HEK293 (cell line): Measurements from ENCODE around the gene DHRS12.

Experiments
- CTCF ChIA-PET: fragments of 350-600 bp; formaldehyde crosslinking; extraction: SDS; loops from one replicate; lab custom pipeline; 2021; ENCODE audit warnings: antibody characterized with exemption; lab: Yijun Ruan, JAX
- POLR2A ChIA-PET: fragments of 300-600 bp; formaldehyde crosslinking; extraction: SDS; loops from one replicate; lab custom pipeline; 2020; ENCODE audit warnings: antibody characterized with exemption, inconsistent platforms; lab: Yijun Ruan, JAX
- H3K27ac ChIP-seq: fragments of 200-500 bp; sonication (Bioruptor generic); 2 replicates; pipeline ENCODE4 v1.5.1; 2014; ENCODE audit warnings: low read depth, low read length, control low read depth, inconsistent platforms; ENCODE audit errors: extremely low read depth
- H3K36me3 ChIP-seq, 2 experiments: fragments of 200-500 bp in 1 of 2; sonication (Bioruptor generic) in 1 of 2; 1 replicate in 1 of 2; 2 replicates in 1 of 2; pipeline ENCODE4 v1.5.1; 2014 to 2017; ENCODE audit warnings: inconsistent platforms in 2 of 2, low read length in 2 of 2; ENCODE audit not compliant: control insufficient read depth in 2 of 2, insufficient read depth in 1 of 2
- H3K4me1 ChIP-seq: fragments of 200-500 bp; sonication (Bioruptor generic); 2 replicates; pipeline ENCODE4 v1.5.1; 2014; ENCODE audit warnings: mild to moderate bottlenecking, low read length, inconsistent platforms; ENCODE audit not compliant: control insufficient read depth, insufficient read depth
- H3K4me3 ChIP-seq: 2 replicates; pipeline ENCODE4 v1.5.1; 2011; ENCODE audit warnings: low read depth, mild to moderate bottlenecking, control low read depth, low read length, moderate library complexity
- H3K9me3 ChIP-seq: fragments of 200-500 bp; sonication (Bioruptor generic); 2 replicates; pipeline ENCODE4 v1.5.1; 2014; ENCODE audit warnings: low read depth, low read length, inconsistent platforms; ENCODE audit not compliant: control insufficient read depth, insufficient read depth
- GLIS1 ChIP-seq: fragments of 450-650 bp; formaldehyde crosslinking; IDR thresholded peaks from 2 replicates; pipeline ENCODE4 v1.5.1; 2016; ENCODE audit warnings: missing biosample characterization, missing genetic modification characterization
- GLIS2 ChIP-seq: fragments of 450-650 bp; formaldehyde crosslinking; IDR thresholded peaks from 2 replicates; pipeline ENCODE4 v1.5.1; 2016; ENCODE audit warnings: missing biosample characterization, missing genetic modification characterization
- HOXC10 ChIP-seq: sonication (generic); formaldehyde crosslinking; IDR thresholded peaks from 2 replicates; pipeline ENCODE4 v1.8.1; 2023; ENCODE audit warnings: mild to moderate bottlenecking, missing genetic modification reagents
- KLF7 ChIP-seq: fragments of 450-650 bp; formaldehyde crosslinking; IDR thresholded peaks from 2 replicates; pipeline ENCODE4 v1.5.1; 2016; ENCODE audit warnings: missing biosample characterization, missing genetic modification characterization, borderline replicate concordance
- YY1 ChIP-seq: fragments of 450-650 bp; formaldehyde crosslinking; IDR thresholded peaks from 2 replicates; pipeline ENCODE4 v1.5.1; 2018; ENCODE audit warnings: missing biosample characterization, missing genetic modification characterization
- ZIC2 ChIP-seq: fragments of 450-650 bp; formaldehyde crosslinking; IDR thresholded peaks from 2 replicates; pipeline ENCODE4 v1.5.1; 2016; ENCODE audit warnings: missing biosample characterization, missing genetic modification characterization
- ZNF10 ChIP-seq: fragments of 450-650 bp; formaldehyde crosslinking; IDR thresholded peaks from 2 replicates; pipeline ENCODE4 v1.5.1; 2017; ENCODE audit warnings: missing biosample characterization, missing genetic modification characterization
- ZNF132 ChIP-seq: fragments of 450-650 bp; formaldehyde crosslinking; IDR thresholded peaks from 2 replicates; pipeline ENCODE4 v1.5.1; 2017; ENCODE audit warnings: missing biosample characterization, missing genetic modification characterization, borderline replicate concordance
- ZNF23 ChIP-seq: fragments of 450-650 bp; formaldehyde crosslinking; IDR thresholded peaks from 2 replicates; pipeline ENCODE4 v1.5.1; 2016; ENCODE audit warnings: missing biosample characterization, missing genetic modification characterization, borderline replicate concordance
- ZNF26 ChIP-seq: fragments of 450-650 bp; formaldehyde crosslinking; IDR thresholded peaks from 2 replicates; pipeline ENCODE4 v1.5.1; 2016; ENCODE audit warnings: missing biosample characterization, missing genetic modification characterization
- ZNF266 ChIP-seq: fragments of 450-650 bp; formaldehyde crosslinking; IDR thresholded peaks from 2 replicates; pipeline ENCODE4 v1.5.1; 2016; ENCODE audit warnings: missing biosample characterization, missing genetic modification characterization, low read depth
- ZNF274 ChIP-seq, 2 experiments: fragments of 200-500 bp in 1 of 2; fragments of 450-650 bp in 1 of 2; sonication (Bioruptor generic) in 1 of 2; formaldehyde crosslinking in 1 of 2; IDR thresholded peaks; 2 replicates each; pipeline versions ENCODE4 v1.5.1 to v1.6.1; 2014 to 2016; ENCODE audit warnings: borderline replicate concordance in 1 of 2, inconsistent platforms in 1 of 2, low read length in 1 of 2, missing biosample characterization in 1 of 2, missing genetic modification characterization in 1 of 2
- ZNF518A ChIP-seq: fragments of 450-650 bp; formaldehyde crosslinking; conservative IDR thresholded peaks from 2 replicates; pipeline ENCODE4 v1.5.1; 2016; ENCODE audit warnings: low read depth, missing biosample characterization, missing genetic modification characterization
- ZNF776 ChIP-seq: fragments of 450-650 bp; formaldehyde crosslinking; IDR thresholded peaks from 2 replicates; pipeline ENCODE4 v1.5.0; 2017; ENCODE audit warnings: missing biosample characterization, missing genetic modification characterization, borderline replicate concordance
- ZSCAN23 ChIP-seq: fragments of 450-650 bp; formaldehyde crosslinking; IDR thresholded peaks from 2 replicates; pipeline ENCODE4 v1.5.1; 2016; ENCODE audit warnings: missing biosample characterization, missing genetic modification characterization
- ZSCAN30 ChIP-seq: fragments of 450-650 bp; IDR thresholded peaks from 2 replicates; pipeline ENCODE4 v1.5.1; 2018; ENCODE audit warnings: missing biosample characterization, mild to moderate bottlenecking, missing genetic modification characterization, moderate library complexity
- ZSCAN4 ChIP-seq: fragments of 450-650 bp; formaldehyde crosslinking; IDR thresholded peaks from 2 replicates; pipeline ENCODE4 v1.5.1; 2017; ENCODE audit warnings: missing biosample characterization, missing genetic modification characterization

The DHRS12 gene

GRCh38 chr13:51839711-51840540, 36.0 kb upstream of the DHRS12 start:
- ChIA-PET CTCF (no interaction called here), POLR2A (no interaction called here)

GRCh38 chr13:51838240-51838846, 34.4 kb upstream of the DHRS12 start:
- Histone ChIP-seq H3K27ac (no peak overlapping the region), H3K4me3 (no peak overlapping the region), H3K36me3 (no peaks in the 10 kb centered on the region), H3K9me3 (no peaks in the 10 kb centered on the region), H3K4me1 (no peaks in the 10 kb centered on the region)
- ChIA-PET POLR2A (no interaction called here), CTCF (interaction anchor here (0.6 to 0.8 kb wide), 2 partner anchors 23 to 612 kb away, joined by 3 read pairs; no protein-coding TSS in a partner anchor)
- no peak for TF ChIP-seq GLIS2 (tag by site-specific recombination)

More at GRCh38 chr13:51839711-51840540, 36.0 kb upstream of the DHRS12 start:
- Histone ChIP-seq H3K9me3 (no peaks in the 10 kb centered on the region), H3K4me3 (no peak overlapping the region), H3K36me3 (no peaks in the 10 kb centered on the region), H3K4me1 (no peaks in the 10 kb centered on the region), H3K27ac (no peak overlapping the region)
- no peak for TF ChIP-seq HOXC10 (CRISPR knock-in tag)
- no peak for TF ChIP-seq ZNF266 (tag by site-specific recombination)
- TF ChIP-seq KLF7 = no peak
- no peak for TF ChIP-seq ZSCAN23
- no peak for TF ChIP-seq ZNF132 (tag by site-specific recombination)
- no peak for TF ChIP-seq ZNF274 (IDR thresholded peaks at IDR 0.05; ENCODE audit: low read length)
- TF ChIP-seq ZNF274 (tag by site-specific recombination; IDR thresholded peaks at IDR 0.05; ENCODE audit: borderline replicate concordance) = no peak

- no peak overlapping the region for H3K27ac ChIP-seq
Measured at GRCh38 chr13:51837016-51837415, 33.1 kb upstream of the DHRS12 start.

GRCh38 chr13:51834581-51835171, 30.7 kb upstream of the DHRS12 start:
- H3K36me3 ChIP-seq = no peaks in the 10 kb centered on the region
- TF ChIP-seq ZNF23 (tag by site-specific recombination) (no peak), ZSCAN4 (tag by site-specific recombination) (no peak), ZNF274 (IDR thresholded peaks at IDR 0.05; ENCODE audit: low read length) (no peak), ZNF274 (tag by site-specific recombination; IDR thresholded peaks at IDR 0.05; ENCODE audit: borderline replicate concordance) (no peak), YY1 (tag by site-specific recombination) (no peak), ZIC2 (tag by site-specific recombination) (peak; percentile 23; the same call in 1 of the 2 replicates), ZNF10 (tag by site-specific recombination) (no peak), ZNF26 (no peak), ZNF518A (tag by site-specific recombination) (no peak), GLIS1 (tag by site-specific recombination) (peak; percentile 72), ZSCAN30 (tag by site-specific recombination) (no peak)
- H3K27ac ChIP-seq = no peak overlapping the region
- H3K4me1 ChIP-seq = no peaks in the 10 kb centered on the region
- CTCF ChIA-PET = interaction anchor here (0.8 to 1.8 kb wide), 5 partner anchors 10 to 616 kb away, joined by 3 to 5 read pairs (median 3); partner anchors contain the start of gene VPS36
- POLR2A ChIA-PET = no interaction called here
- H3K4me3 ChIP-seq = no peak overlapping the region
- H3K9me3 ChIP-seq = no peaks in the 10 kb centered on the region

More at GRCh38 chr13:51837016-51837415, 33.1 kb upstream of the DHRS12 start:
- CTCF ChIA-PET = no interaction called here
- Histone ChIP-seq H3K4me1 (no peaks in the 10 kb centered on the region), H3K9me3 (no peaks in the 10 kb centered on the region), H3K36me3 (no peaks in the 10 kb centered on the region), H3K4me3 (no peak overlapping the region)
- no peak for TF ChIP-seq ZNF776 (tag by site-specific recombination)
- POLR2A ChIA-PET = no interaction called here
